Activated CD4-positive, alpha-beta T cell treated with anti-CD3 and anti-CD28 coated beads for 24 hours (primary cell): Measurements from ENCODE around the gene PPP1R9A.
"Not testable (repeated sequence)": the region's sequence is repeated elsewhere in the genome, so short reads cannot be mapped to it uniquely, and the experiment has no call there.

Experiments used
- DNase-seq, 2 donors: peaks; one replicate each; pipeline ENCODE4 v3.0.0-alpha.2; 2020; ENCODE audit warnings: low read depth in 2 of 2

The PPP1R9A gene

DNA sequence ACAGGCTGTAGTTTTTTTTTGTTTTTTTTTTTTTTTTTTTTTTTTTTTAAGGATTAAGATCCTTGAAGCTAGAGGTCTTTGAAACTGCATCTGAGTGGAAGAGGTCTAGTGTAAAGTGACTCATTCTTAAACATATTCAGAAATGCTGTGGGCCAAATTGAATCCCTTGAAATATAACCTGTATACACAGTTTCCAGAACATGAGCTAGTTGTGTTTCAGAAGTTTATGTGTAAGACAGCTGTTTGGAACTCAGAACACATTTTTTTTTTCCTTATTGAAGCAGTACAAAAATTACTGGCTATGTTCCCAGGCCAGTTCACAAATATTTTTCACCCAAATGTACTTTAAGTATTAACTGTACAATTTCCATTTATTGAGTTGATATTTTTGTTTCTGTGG lies 67.9 kb downstream of the PPP1R9A start:
- DNase-seq, result no peak

DNA sequence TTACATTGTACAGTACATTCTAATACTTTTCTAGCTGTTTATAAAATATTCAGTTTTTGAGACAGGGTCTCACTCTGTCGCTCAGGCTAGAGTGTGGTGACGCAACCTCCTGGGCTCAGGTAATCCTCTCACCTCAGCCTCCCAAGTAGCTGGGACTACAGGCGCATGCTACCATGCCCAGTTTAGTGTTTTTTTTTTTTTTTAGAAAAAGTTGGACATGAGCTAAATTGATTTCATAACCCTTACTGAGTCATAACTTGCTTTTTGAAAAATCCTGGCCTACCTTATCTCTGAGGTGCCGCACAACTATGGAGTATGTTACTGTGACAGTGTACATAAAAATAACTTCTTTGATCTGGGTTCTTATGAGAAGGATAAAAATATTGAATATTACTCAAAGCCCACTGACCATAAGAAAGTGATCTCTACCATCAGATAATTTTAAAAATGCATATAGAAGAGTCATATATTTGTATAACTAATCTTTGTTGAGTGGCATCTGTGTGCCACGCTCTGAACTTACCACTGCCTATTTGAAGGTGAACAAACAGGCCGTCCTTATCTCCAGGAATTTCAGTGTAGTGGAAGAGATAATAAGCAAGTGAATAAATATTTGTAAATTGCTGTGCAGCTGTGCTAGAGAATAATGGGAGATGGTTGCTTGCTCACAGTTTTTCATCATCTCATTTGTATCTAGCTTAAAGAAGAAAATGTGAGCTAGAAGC lies 73.2 kb downstream of the PPP1R9A start:
- DNase-seq, result no peak

- DNase-seq, result no peak
These were observed 88.5 kb downstream of the PPP1R9A start for GRCh38 chr7:94995921-94996320.

DNA sequence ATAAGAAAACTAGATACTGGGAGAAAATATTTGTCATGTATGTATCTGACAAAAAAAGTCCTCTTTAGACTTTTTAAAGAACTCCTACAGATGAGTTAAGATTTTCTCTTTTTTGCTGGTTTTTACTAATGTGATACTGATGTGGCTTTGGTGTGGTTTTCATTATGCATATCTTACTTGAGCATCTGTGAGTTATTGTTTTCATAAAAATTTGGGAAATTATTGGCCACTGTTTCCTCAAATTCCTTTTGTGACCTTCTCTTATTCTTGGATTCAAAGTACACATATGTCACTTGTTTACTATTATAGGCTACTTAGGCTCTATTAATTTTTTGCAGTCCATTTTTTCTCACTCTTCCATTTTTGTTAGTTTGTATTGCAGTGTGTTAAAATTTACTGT lies 89.0 kb downstream of the PPP1R9A start:
- DNase-seq, result no peak

- no peak for DNase-seq
These were observed 90.2 kb downstream of the PPP1R9A start for GRCh38 chr7:94997547-94997946.

- DNase-seq, result no peak
These were observed 91.1 kb downstream of the PPP1R9A start for GRCh38 chr7:94998266-94999068.

DNA sequence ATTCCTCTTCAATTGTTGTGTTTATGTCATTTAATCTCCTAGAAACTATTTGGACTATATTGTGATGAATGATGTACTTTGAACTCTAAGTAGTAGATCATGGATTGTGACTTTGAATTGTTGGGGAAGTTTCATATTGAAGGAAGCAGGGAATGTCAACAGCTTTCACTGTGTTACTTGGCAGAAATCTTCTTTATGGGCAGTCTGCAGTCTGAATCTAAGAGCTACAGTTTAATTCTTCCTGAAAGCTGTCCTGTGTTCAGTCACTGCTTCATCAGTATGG lies 91.6 kb downstream of the PPP1R9A start:
- DNase-seq, result no peak

GRCh38 chr7:94999601-95000000 lies 92.2 kb downstream of the PPP1R9A start:
- DNase-seq, result not testable (repeated sequence)

DNA sequence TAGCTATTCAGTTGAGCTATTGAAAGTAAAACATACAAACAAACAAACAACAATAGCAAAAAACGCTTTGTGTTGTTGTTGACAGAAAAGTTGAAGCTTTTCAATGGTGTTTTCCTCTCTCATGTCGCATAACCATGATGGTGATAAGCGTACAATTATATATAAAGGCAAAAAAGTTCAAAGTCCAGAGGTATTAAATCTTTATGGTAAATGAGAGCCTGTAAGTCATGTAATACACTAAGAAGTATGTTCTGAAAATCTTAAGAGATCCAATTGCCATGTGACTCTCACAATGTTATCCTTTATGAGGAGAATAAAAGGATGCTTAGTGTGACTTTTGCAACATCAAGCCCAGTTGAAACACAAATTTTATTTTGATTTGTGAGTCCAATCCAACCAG lies 93.9 kb downstream of the PPP1R9A start:
- no peak for DNase-seq

DNA sequence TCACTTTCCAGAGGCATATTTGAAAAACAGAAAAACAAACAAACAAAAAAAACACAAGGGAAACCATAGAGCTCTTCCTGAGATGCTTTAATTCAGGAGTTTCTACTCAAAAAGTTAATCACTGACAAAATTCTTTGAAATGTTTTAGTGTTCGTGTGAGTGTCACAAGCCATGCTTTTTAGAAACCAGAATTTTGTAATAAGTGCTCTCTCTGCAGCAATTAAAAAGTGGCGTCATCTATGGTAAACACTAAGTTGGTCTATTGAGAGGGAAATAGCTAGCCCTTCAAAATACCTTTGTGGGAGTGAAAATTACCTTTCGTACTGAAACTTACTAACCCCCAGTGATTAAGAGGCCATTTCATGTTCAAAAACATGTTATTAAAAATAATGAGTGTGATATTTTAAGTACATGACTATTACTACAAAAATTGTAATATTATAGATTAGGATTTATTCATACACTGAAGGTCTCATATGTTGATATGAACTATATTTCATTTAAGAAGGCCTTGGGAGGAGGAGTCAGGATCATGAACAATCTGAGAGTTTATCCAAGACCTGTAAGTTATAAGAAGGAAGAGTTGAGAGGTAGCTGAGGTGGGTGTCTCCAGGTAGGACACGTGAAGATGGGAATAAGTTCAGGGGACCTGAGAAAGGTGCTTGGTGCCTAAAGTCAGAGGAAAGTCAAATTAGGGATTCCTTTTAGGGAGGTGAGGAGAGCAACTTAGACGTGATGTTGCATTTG lies 94.6 kb downstream of the PPP1R9A start:
- no peak for DNase-seq

GRCh38 chr7:95002775-95003174 lies 95.4 kb downstream of the PPP1R9A start:
- no peak for DNase-seq

GRCh38 chr7:95004618-95005247 lies 97.3 kb downstream of the PPP1R9A start:
- no peak for DNase-seq

- DNase-seq, result no peak
These were observed 98.6 kb downstream of the PPP1R9A start for GRCh38 chr7:95006010-95006409.

- DNase-seq, result not testable (repeated sequence)
These were observed 101.4 kb downstream of the PPP1R9A start for GRCh38 chr7:95008773-95009172.

DNA sequence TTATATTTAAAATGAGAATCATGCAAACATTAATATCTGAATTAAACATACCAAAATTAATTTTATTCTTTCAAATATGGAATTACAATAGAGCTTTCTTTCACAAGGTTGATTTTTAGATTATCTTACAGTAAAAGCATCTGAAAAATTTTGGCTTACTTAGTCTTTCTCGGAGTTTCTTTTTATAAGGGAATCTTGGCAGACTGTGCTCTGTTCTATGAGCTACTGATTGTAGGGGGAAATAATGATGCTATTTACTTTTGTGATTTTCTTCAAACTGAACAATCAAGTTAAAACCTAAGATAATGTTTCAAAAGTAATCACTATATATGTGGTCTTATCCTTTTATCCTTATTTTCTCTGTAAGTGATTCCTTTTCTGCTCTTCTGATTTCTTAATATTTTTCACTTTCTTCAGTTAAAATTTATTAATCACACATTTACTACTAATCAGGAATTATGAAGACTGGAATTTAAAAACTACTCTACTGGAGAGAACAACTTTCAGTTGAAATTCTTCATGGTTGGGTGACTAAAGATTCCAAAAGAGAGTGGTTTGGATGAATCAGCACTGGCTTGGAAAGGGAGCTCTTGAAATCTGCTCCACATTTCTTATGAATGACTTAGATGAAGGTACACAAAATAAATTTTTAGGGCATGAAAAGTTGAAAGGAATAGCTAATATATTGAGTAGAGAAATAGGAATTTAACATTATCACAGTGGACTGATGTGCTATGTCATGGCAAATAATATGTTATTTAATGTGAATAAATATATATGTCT lies 103.9 kb downstream of the PPP1R9A start:
- DNase-seq, result no peak

DNA sequence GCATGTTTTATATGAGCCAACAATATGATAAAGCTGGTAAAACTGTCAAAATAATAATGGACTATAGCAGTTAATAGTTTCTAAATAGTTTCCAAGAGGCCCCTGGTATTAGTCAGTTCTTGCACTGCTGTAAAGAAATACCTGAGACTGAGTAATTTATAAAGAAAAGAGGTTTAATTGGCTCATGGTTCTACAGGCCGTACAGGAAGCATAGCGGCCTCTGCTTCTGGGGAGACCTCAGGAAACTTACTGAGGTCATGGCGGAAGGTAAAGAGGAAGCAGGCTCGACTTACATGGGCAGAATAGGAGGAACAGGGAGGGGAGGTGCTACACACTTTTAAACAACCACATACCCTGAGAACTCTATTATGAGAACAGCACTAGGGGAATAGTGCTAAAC lies 104.6 kb downstream of the PPP1R9A start:
- DNase-seq, result no peak

GRCh38 chr7:95018021-95018420 lies 110.6 kb downstream of the PPP1R9A start:
- no peak for DNase-seq

DNA sequence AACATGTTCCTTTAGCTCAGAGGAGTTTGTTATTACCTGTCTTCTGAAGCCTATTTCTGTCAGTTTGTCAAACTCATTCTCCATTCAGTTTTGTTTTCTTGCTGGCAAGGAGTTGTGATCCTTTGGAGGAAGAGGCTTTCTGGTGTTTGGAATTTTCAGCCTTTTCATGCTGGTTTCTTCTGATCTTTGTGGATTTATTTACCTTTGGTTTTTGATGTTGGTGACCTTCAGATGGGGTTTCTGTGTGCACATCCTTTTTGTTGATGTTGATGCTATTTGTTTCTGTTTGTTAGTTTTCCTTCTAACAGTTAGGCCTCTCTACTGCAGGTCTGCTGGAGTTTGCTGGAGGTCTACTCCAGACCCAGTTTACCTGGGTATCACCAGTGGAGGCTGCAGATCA lies 118.6 kb downstream of the PPP1R9A start:
- DNase-seq, result no peak

DNA sequence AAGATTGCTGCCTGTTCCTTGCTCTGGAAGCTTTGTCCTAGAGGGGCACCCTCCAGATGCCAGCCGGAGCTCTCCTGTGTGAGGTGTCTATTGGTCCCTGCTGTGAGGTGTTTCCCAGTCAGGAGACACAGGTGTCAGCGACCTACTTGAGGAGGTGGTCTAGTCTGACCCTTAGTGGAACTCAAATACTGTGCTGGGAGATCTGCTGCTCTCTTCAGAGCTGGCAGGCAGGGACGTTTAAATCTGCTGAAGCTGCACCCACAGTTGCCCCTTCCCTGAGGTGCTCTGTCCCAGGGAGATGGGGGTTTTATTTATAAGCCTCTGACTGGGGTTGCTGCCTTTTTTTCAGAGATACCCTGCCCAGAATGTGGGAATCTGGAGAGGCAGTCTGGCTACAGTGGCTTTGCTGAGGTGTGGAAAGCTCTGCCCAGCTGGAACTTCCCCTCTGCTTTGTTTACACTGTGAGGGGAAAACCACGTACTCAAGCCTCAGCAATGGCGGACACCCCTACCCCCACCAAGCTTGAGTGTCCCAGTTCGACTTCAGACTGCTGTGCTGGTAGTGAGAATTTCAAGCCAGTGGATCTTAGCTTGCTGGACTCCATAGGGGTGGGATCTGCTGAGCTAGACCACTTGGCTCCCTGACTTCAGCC lies 119.2 kb downstream of the PPP1R9A start:
- no peak for DNase-seq

DNA sequence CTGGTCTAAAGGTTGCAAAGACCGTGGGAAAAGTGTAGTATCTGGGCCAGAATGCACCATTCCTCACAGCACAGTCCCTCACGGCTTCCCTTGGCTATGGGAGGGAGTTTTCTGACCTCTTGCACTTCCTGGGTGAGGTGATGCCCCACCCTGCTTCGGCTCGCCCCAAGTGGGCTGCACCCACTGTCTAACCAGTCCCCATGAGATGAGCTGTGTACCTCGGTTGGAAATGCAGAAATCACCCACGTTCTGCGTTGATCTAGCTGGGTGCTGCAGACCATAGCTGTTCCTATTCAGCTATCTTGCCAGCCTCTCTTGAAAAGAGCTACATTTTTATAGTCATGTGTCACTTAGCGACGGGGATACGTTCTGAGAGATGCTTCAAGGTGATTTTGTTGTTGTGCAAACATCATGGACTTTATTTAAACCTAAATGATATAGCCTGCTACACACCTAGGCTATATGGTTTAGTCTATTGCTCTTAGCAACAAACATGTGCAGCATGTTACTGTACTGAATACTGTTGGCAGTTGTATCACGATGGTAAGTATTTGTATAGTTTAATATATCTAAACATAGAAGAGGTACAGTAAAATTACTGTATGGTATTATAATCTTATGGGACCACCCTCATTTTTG lies 120.0 kb downstream of the PPP1R9A start:
- DNase-seq, result no peak

DNA sequence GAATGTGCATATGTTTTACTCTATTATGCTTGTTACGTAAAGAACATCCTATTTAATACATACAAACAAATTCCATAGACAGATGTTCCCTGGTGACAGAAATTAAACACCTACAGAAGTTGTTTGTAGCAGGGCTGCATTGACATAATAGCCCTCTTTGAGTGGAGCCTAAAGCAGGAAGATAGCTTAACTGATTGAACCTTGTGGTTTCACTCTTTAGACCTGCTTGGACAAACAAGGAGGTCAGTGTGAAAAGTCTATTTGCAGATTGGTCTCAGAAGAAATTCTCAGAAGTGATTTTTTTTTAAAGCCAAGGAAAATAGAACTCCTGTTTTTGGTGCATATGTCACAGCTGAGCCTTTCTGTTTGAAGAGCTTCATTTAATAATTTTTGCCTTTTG lies 121.3 kb downstream of the PPP1R9A start:
- DNase-seq, result no peak
